Transverse colon (tissue), 4 donors: ENCODE results near the gene BIK. TPM values are rescaled to one million over a fixed set of nuclear protein-coding genes. Genes with fewer than 3 reads are reported as not detected.

Experiments
- DNase-seq: peaks from one replicate; pipeline ENCODE4 v3.0.0-alpha.2; 2019
- H3K27ac ChIP-seq, 4 donors: fragments of 200-600 bp; sonication (generic); 2 replicates each; pipeline ENCODE4 v1.5.1; 2016 to 2018; ENCODE audit warnings: inconsistent platforms in 4 of 4
- H3K27me3 ChIP-seq: fragments of 200-600 bp; sonication (generic); 2 replicates; pipeline ENCODE4 v1.5.1; 2017; ENCODE audit warnings: inconsistent platforms
- H3K36me3 ChIP-seq, 4 donors: fragments of 200-600 bp; sonication (generic); 2 replicates each; pipeline ENCODE4 v1.5.1; 2017 to 2019; ENCODE audit warnings: inconsistent platforms in 4 of 4
- H3K4me1 ChIP-seq, 4 donors: fragments of 200-600 bp; sonication (generic); 2 replicates each; pipeline ENCODE4 v1.5.1; 2017 to 2020; ENCODE audit warnings: inconsistent platforms in 4 of 4
- H3K4me3 ChIP-seq, 4 donors: fragments of 200-600 bp; sonication (generic); 1 replicate in 1 of 4; 2 replicates in 3 of 4; pipeline versions ENCODE4 v1.5.1 to v1.6.1; 2017 to 2019; ENCODE audit warnings: inconsistent platforms in 4 of 4
- H3K9me3 ChIP-seq, 2 donors: fragments of 200-600 bp; sonication (generic); 2 replicates each; pipeline ENCODE4 v1.5.1; 2017 to 2019; ENCODE audit warnings: inconsistent platforms in 2 of 2
- CTCF ChIP-seq, 5 experiments: fragments of 200-600 bp in 3 of 5; fragments of 450-650 bp in 2 of 5; sonication (generic) in 3 of 5; IDR thresholded peaks; 1 replicate in 2 of 5; 2 replicates in 3 of 5; pipeline ENCODE4 v1.5.1; 2016 to 2017; ENCODE audit warnings: antibody characterized with exemption in 5 of 5, inconsistent platforms in 3 of 5, mild to moderate bottlenecking in 2 of 5, moderate library complexity in 1 of 5
- EP300 ChIP-seq: sonication (generic); formaldehyde crosslinking; IDR thresholded peaks from one replicate; pipeline ENCODE4 v1.6.1; 2017; ENCODE audit warnings: antibody characterized with exemption, low read depth
- POLR2A ChIP-seq: fragments of 450-650 bp; IDR thresholded peaks from one replicate; pipeline ENCODE4 v1.6.1; 2016; ENCODE audit warnings: antibody characterized with exemption, mild to moderate bottlenecking, moderate library complexity
- POLR2AphosphoS5 ChIP-seq, 3 donors: sonication (generic); formaldehyde crosslinking; IDR thresholded peaks; one replicate each; pipeline ENCODE4 v1.6.1; 2016; ENCODE audit warnings: antibody characterized with exemption in 3 of 3
- WGBS, 2 donors: methylation state at CpG; one replicate each; pipeline ENCODE4 v1.1.5; 2018; ENCODE audit warnings: low coverage in 1 of 2; 5-methylcytosine and 5-hydroxymethylcytosine counted together
- in situ Hi-C, 4 donors: fragments of 200-750 bp; cut with MboI; loops; one replicate each; pipeline versions ENCODE4 v1.15.0 to v1.15.1; 2017; ENCODE audit warnings: low sequenced_read_pairs in 3 of 4, low pct_ligation_motif_present in 1 of 4, low pct_unique_long_range_greater_than_20kb in 1 of 4
- intact Hi-C: fragments of 100-400 bp; cut with DNase I; formaldehyde crosslinking; loops from one replicate; pipeline ENCODE4 v1.15.1; 2023; ENCODE audit warnings: low total_unique reads
- total RNA-seq, 4 donors: library from RNA; depleted of rRNA; stranded (reverse); fragments of >200 nt; gene quantifications; one replicate each; pipeline ENCODE4 v1.1.0, GENCODE V29; 2016

BIK gene
- total RNA-seq, 4 donors from 2014 or later: 10.1 to 23.5 (median 14.4) TPM

GRCh38 chr22:43113526-43114251 is 3.1 kb downstream of the BIK start:
- no peak for TF ChIP-seq POLR2AphosphoS5 (IDR thresholded peaks at IDR 0.05)
- no peak for TF ChIP-seq EP300
- TF ChIP-seq POLR2A: no peak
- H3K9me3 ChIP-seq: no peaks in the 10 kb centered on the region
- WGBS, 2 donors: 57 to 68% methylated on average over 12 to 13 of the region's 13 CpGs
- H3K36me3 ChIP-seq: no peaks in the 10 kb centered on the region
- intact Hi-C loops (no loop called here), in situ Hi-C loops (no loop called here)
- H3K27me3 ChIP-seq: peaks cover 35% of the 10 kb centered on the region
- peak; percentile 39 for DNase-seq
- peaks cover 23 to 53% (median 45%) of the 10 kb centered on the region in 4 donors for H3K4me1 ChIP-seq
- H3K4me3 ChIP-seq: no peak overlapping the region
- no peak overlapping the region for H3K27ac ChIP-seq

- peak overlapping the region in 3 of 4 donors; percentile 24 to 46 (median 46) for H3K27ac ChIP-seq
- no peak overlapping the region for H3K4me3 ChIP-seq
- WGBS, 2 donors: 31% methylated on average over 5 of the region's 5 CpGs; no CpG with 5 or more reads in 1 of the 2 donors
- peaks cover 31% of the 10 kb centered on the region for H3K27me3 ChIP-seq
- TF ChIP-seq EP300 (no peak), POLR2A (no peak), CTCF (IDR thresholded peaks at IDR 0.05) (no peak), POLR2AphosphoS5 (IDR thresholded peaks at IDR 0.05) (no peak)
- peak; percentile 79 for DNase-seq
- H3K9me3 ChIP-seq: no peaks in the 10 kb centered on the region
- intact Hi-C loops: no loop called here
- in situ Hi-C loops: no loop called here
- H3K4me1 ChIP-seq: peaks cover 34 to 63% (median 54%) of the 10 kb centered on the region in 4 donors
- H3K36me3 ChIP-seq: no peaks in the 10 kb centered on the region
Observed at GRCh38 chr22:43114958-43115357, 4.4 kb downstream of the BIK start.

GRCh38 chr22:43116932-43117331 is 6.4 kb downstream of the BIK start:
- 88 to 95% methylated on average over 5 to 7 of the region's 7 CpGs for WGBS, 2 donors
- H3K27ac ChIP-seq: no peak overlapping the region
- H3K27me3 ChIP-seq: peaks cover 16% of the 10 kb centered on the region
- TF ChIP-seq POLR2A (no peak), POLR2AphosphoS5 (IDR thresholded peaks at IDR 0.05) (no peak), CTCF (IDR thresholded peaks at IDR 0.05) (no peak), EP300 (no peak)
- no peak overlapping the region for H3K4me3 ChIP-seq
- H3K9me3 ChIP-seq: no peaks in the 10 kb centered on the region
- no peaks in the 10 kb centered on the region for H3K36me3 ChIP-seq
- H3K4me1 ChIP-seq: peaks cover 29 to 64% (median 48%) of the 10 kb centered on the region in 4 donors
- intact Hi-C loops: no loop called here
- DNase-seq: no peak
- in situ Hi-C loops: no loop called here

GRCh38 chr22:43118024-43118849 is 7.7 kb downstream of the BIK start:
- in situ Hi-C loops: no loop called here
- peak overlapping the region; percentile 14 to 74 (median 64) for H3K27ac ChIP-seq
- intact Hi-C loops: no loop called here

More at GRCh38 chr22:43118024-43118849, 7.7 kb downstream of the BIK start:
- WGBS, 2 donors: 64% methylated on average over 18 of the region's 21 CpGs; no CpG with 5 or more reads in 1 of the 2 donors
- Histone ChIP-seq H3K27me3 (peaks cover 3% of the 10 kb centered on the region), H3K36me3 (no peaks in the 10 kb centered on the region), H3K9me3 (no peaks in the 10 kb centered on the region), H3K4me1 (peaks cover 29 to 75% (median 54%) of the 10 kb centered on the region in 4 donors), H3K4me3 (no peak overlapping the region)
- DNase-seq: peak; percentile 66
- no peak for TF ChIP-seq POLR2AphosphoS5 (IDR thresholded peaks at IDR 0.05)
- TF ChIP-seq CTCF (IDR thresholded peaks at IDR 0.05): no peak
- no peak for TF ChIP-seq POLR2A
- no peak for TF ChIP-seq EP300
